Kidney (tissue), 14 donors: Measurements from ENCODE around the gene WRNIP1. TPM values are rescaled to one million over a fixed set of nuclear protein-coding genes. Genes with fewer than 3 reads are reported as not detected.

Experiments
- DNase-seq, 5 donors: peaks; one replicate each; pipeline ENCODE4 v3.0.0-alpha.2; 2013 to 2020
- FAIRE-seq: peaks from 2 replicates; lab custom pipeline; 2012; peaks lifted over from hg19 to GRCh38; lab: Jason Lieb, UNC
- H3K27ac ChIP-seq, 2 donors: one replicate each; pipeline ENCODE4 v1.7.0; 2013; ENCODE audit warnings: low read depth in 2 of 2, low read length in 2 of 2, inconsistent platforms in 1 of 2
- H3K27me3 ChIP-seq: one replicate; pipeline ENCODE4 v1.7.1; 2013; ENCODE audit warnings: low read length, inconsistent platforms; ENCODE audit not compliant: control insufficient read depth, insufficient read depth
- H3K36me3 ChIP-seq, 3 donors: one replicate each; pipeline versions ENCODE4 v1.7.0 to v1.7.1; 2013; ENCODE audit warnings: low read length in 3 of 3, control low read depth in 1 of 3, inconsistent platforms in 1 of 3; ENCODE audit not compliant: insufficient read depth in 3 of 3, control insufficient read depth in 2 of 3
- H3K4me1 ChIP-seq, 3 donors: one replicate each; pipeline versions ENCODE4 v1.7.0 to v1.7.1; 2013; ENCODE audit warnings: low read length in 3 of 3, inconsistent platforms in 1 of 3, low read depth in 1 of 3; ENCODE audit not compliant: control insufficient read depth in 2 of 3, insufficient read depth in 2 of 3
- H3K4me3 ChIP-seq, 3 donors: one replicate each; pipeline versions ENCODE4 v1.7.0 to v1.8.1; 2013; ENCODE audit warnings: low read length in 3 of 3, control low read depth in 1 of 3, inconsistent platforms in 1 of 3
- H3K9ac ChIP-seq, 3 donors: one replicate each; pipeline versions ENCODE4 v1.7.0 to v1.7.1; 2013; ENCODE audit warnings: low read length in 3 of 3, control low read depth in 1 of 3, inconsistent platforms in 1 of 3
- H3K9me3 ChIP-seq, 3 donors: one replicate each; pipeline versions ENCODE4 v1.7.0 to v1.7.1; 2013; ENCODE audit warnings: low read length in 3 of 3, control low read depth in 1 of 3, inconsistent platforms in 1 of 3; ENCODE audit not compliant: control insufficient read depth in 2 of 3, insufficient read depth in 1 of 3
- intact Hi-C: fragments of 100-400 bp; cut with DNase I; formaldehyde crosslinking; loops from one replicate; pipeline ENCODE4 v1.11.1; 2022
- polyA plus RNA-seq: library from polyadenylated mRNA; stranded (reverse); fragments of 350-450 nt; fragmentation: Illumina TruSeq; extraction: RNeasy Lipid Tissue Mini Kit (QIAGEN cat#74804); gene quantifications from one replicate; pipeline ENCODE4 v1.2.3, GENCODE V29; 2014; ENCODE audit warnings: low read depth, low replicate concordance; ENCODE audit not compliant: insufficient read depth
- total RNA-seq: library from RNA; stranded (reverse); fragmentation: NEBNext Ultra II Directional; extraction: Animal tissue kit (Norgen Biotek cat#: 25700); gene quantifications from one replicate; pipeline ENCODE4 v1.2.1, GENCODE V29; 2021
- TF ChIP-seq, protein P1 (sequence below): IDR thresholded peaks from 3 replicates; pipeline ENCODE4 v1.5.1; 2012; ENCODE audit warnings: mild to moderate bottlenecking, moderate library complexity, borderline replicate concordance; ENCODE audit not compliant: insufficient read depth; ENCODE audit errors: extremely low read depth
- donor health status: control.
- donor health status: control.
- donor health status: control.
- donor health status: control.
- donor health status: control.
- donor health status: DM: yes; HTN: yes; CAD: no.
- donor health status: Normal renal cell carcinoma (clear cell type).

Gene WRNIP1
- total and polyA plus RNA-seq, 2 donors from 2014 or later: 38.0 to 46.3 TPM

DNA sequence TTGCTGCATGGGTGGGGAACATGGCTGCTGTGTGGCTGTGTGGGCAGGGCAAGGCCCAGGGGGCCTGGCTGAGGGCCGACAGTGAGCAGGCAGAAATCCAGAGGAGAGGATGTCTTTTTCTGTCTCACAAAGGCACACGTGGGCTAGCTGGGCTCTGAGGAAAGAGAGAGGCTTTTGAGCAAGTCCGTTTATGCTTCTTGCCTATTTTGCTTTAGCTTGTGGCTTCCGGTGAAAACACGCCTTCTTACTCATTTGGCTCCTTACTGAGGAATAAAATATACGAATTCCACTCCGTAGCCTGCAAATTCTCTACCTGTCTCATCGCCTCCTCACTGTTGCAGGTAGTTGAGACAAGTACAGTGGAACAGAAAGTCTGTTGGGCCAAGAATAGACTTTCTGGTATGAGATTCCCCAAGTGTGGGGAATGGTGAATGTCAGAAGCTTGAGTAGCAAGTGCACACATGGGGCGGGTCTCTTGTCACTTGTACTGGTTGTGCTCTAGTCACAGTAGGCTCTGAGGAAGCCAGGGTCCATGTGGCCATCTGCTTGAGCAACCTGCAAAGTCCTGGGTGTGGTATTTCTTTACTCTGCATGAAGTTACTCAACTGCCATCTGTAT, 28.4 kb downstream of the WRNIP1 start:
- FAIRE-seq (no peak), DNase-seq (no peak)
- Histone ChIP-seq H3K4me1 (peaks cover 0 to 4% (median 0%) of the 10 kb centered on the region in 3 donors), H3K36me3 (no peaks in the 10 kb centered on the region), H3K27me3 (no peaks in the 10 kb centered on the region), H3K27ac (no peak overlapping the region), H3K4me3 (no peak overlapping the region), H3K9me3 (no peaks in the 10 kb centered on the region), H3K9ac (no peak overlapping the region)
- TF ChIP-seq, protein P1, sequence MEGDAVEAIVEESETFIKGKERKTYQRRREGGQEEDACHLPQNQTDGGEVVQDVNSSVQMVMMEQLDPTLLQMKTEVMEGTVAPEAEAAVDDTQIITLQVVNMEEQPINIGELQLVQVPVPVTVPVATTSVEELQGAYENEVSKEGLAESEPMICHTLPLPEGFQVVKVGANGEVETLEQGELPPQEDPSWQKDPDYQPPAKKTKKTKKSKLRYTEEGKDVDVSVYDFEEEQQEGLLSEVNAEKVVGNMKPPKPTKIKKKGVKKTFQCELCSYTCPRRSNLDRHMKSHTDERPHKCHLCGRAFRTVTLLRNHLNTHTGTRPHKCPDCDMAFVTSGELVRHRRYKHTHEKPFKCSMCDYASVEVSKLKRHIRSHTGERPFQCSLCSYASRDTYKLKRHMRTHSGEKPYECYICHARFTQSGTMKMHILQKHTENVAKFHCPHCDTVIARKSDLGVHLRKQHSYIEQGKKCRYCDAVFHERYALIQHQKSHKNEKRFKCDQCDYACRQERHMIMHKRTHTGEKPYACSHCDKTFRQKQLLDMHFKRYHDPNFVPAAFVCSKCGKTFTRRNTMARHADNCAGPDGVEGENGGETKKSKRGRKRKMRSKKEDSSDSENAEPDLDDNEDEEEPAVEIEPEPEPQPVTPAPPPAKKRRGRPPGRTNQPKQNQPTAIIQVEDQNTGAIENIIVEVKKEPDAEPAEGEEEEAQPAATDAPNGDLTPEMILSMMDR: no peak
- intact Hi-C loops: no loop called here

DNA sequence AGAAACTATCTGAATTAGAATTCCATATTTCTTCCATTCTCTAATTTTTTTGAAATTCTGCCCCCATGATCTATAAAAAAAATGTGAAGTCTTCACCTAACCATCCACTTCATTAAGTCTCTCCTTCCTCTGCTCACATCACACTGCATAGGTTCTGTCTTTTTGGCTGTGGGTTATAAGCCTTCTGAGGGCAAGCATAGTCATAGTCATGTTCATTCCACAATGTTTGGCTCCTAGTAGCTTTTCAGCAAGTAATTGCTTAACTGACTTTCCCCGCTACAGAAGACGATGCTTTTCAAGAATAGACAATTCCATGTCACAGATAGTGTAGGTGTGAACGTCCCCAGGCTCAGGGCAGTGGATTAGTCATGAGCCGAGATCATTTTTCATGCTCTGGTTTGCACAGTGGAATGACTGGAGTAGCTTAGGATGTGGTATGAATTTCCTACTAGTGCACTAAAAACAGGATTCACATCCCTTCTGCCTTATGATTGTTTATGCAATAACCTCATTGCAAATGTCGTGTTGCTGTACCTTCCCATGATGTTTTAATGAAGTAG, 29.1 kb downstream of the WRNIP1 start:
- intact Hi-C loops: no loop called here
- TF ChIP-seq, protein P1: no peak
- no peak overlapping the region for H3K9ac ChIP-seq
- no peaks in the 10 kb centered on the region for H3K9me3 ChIP-seq
- no peaks in the 10 kb centered on the region for H3K36me3 ChIP-seq
- H3K27ac ChIP-seq: no peak overlapping the region
- DNase-seq (no peak), FAIRE-seq (no peak)
- peaks cover 0 to 4% (median 0%) of the 10 kb centered on the region in 3 donors for H3K4me1 ChIP-seq
- no peaks in the 10 kb centered on the region for H3K27me3 ChIP-seq
- H3K4me3 ChIP-seq: no peak overlapping the region

DNA sequence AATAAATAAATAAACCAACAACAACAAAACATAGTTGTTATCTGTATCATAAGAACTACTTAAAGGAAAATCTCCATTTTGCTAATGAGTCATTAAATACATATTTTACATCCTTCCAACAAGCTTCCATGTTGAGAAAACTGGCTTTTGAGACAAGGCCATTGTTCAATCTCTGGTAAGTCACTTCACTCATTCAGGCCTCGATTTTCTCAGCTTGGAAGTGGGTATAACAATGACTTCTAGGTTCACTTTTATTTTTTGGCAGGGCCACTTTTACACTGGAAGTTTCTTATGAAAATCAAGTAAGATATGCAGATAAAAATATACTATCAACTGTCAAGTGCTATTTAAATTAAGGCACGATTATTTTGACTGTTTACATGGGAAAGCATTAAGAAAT, 30.0 kb downstream of the WRNIP1 start:
- intact Hi-C loops: no loop called here
- Histone ChIP-seq H3K4me3 (no peak overlapping the region), H3K36me3 (no peaks in the 10 kb centered on the region), H3K9me3 (no peaks in the 10 kb centered on the region), H3K9ac (no peak overlapping the region), H3K27ac (no peak overlapping the region), H3K4me1 (peaks cover 0 to 4% (median 0%) of the 10 kb centered on the region in 3 donors), H3K27me3 (no peaks in the 10 kb centered on the region)
- FAIRE-seq (no peak), DNase-seq (no peak)
- TF ChIP-seq, protein P1: no peak
